ENCODE data around the gene EEF1AKMT4. TPM values are rescaled to one million over a fixed set of nuclear protein-coding genes. Genes with fewer than 3 reads are reported as not detected.
A peak's percentile ranks its signal among the peaks of the same experiment; 100 is the strongest.

Gene EEF1AKMT4
- total and polyA plus RNA-seq, 2 experiments from 2014 or later, result 4.3 to 10.6 TPM

DNA sequence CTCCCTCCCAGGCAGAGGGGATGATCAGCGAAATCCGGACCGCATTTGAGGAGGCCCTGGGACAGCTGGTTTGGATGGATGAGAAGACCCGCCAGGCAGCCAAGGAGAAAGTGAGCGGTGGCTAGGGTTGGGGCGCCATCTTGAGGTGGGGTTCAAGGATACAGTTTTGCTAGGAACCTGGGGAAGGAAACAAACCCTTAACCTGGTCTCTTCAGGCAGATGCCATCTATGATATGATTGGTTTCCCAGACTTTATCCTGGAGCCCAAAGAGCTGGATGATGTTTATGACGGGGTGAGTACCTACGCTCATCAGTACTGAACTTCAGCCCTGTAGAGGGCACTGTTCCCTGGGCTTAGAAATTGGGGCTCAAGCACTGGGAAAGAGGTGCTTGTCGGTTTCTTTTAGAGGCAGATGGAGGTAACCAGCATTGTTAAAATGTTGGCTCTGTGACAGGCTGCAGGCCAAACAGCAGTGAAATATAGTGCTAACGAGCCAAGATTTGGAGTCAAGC, 40.0 kb downstream of the EEF1AKMT4 start:
- peaks cover 29% of the 10 kb centered on the region for H3K27me3 ChIP-seq
- no peaks in the 10 kb centered on the region for H3K36me3 ChIP-seq
- TF ChIP-seq, protein P1, sequence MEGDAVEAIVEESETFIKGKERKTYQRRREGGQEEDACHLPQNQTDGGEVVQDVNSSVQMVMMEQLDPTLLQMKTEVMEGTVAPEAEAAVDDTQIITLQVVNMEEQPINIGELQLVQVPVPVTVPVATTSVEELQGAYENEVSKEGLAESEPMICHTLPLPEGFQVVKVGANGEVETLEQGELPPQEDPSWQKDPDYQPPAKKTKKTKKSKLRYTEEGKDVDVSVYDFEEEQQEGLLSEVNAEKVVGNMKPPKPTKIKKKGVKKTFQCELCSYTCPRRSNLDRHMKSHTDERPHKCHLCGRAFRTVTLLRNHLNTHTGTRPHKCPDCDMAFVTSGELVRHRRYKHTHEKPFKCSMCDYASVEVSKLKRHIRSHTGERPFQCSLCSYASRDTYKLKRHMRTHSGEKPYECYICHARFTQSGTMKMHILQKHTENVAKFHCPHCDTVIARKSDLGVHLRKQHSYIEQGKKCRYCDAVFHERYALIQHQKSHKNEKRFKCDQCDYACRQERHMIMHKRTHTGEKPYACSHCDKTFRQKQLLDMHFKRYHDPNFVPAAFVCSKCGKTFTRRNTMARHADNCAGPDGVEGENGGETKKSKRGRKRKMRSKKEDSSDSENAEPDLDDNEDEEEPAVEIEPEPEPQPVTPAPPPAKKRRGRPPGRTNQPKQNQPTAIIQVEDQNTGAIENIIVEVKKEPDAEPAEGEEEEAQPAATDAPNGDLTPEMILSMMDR (IDR thresholded peaks at IDR 0.05; ENCODE audit: low read depth, low read length), result peak; percentile 71
- H3K4me3 ChIP-seq, result no peak overlapping the region
- H3K27ac ChIP-seq, result no peak overlapping the region
- DNase-seq (ENCODE audit: low read depth in 1 of 2, low spot score in 1 of 2), result peak; percentile 53 to 65
- no peaks in the 10 kb centered on the region for H3K9me3 ChIP-seq (ENCODE audit: low read depth)
- no peaks in the 10 kb centered on the region for H3K4me1 ChIP-seq (ENCODE audit: low read depth)

GRCh38 chr3:184290331-184290730, 40.9 kb downstream of the EEF1AKMT4 start:
- Histone ChIP-seq H3K36me3 (no peaks in the 10 kb centered on the region), H3K27ac (no peak overlapping the region), H3K9me3 (ENCODE audit: low read depth) (no peaks in the 10 kb centered on the region), H3K4me1 (ENCODE audit: low read depth) (no peaks in the 10 kb centered on the region), H3K4me3 (no peak overlapping the region), H3K27me3 (peaks cover 29% of the 10 kb centered on the region)
- TF ChIP-seq, protein P1 (IDR thresholded peaks at IDR 0.05; ENCODE audit: low read depth, low read length), result no peak
- DNase-seq (ENCODE audit: low read depth in 1 of 2, low spot score in 1 of 2), result no peak

- no peak overlapping the region for H3K27ac ChIP-seq
- no peaks in the 10 kb centered on the region for H3K36me3 ChIP-seq
- H3K4me1 ChIP-seq (ENCODE audit: low read depth), result no peaks in the 10 kb centered on the region
- no peaks in the 10 kb centered on the region for H3K9me3 ChIP-seq (ENCODE audit: low read depth)
- DNase-seq (ENCODE audit: low read depth in 1 of 2, low spot score in 1 of 2), result no peak
- H3K27me3 ChIP-seq, result peaks cover 20% of the 10 kb centered on the region
- H3K4me3 ChIP-seq, result no peak overlapping the region
- TF ChIP-seq, protein P1 (IDR thresholded peaks at IDR 0.05; ENCODE audit: low read depth, low read length), result no peak
Observed at GRCh38 chr3:184291044-184291737, 41.7 kb downstream of the EEF1AKMT4 start.

- Histone ChIP-seq H3K27ac (no peak overlapping the region), H3K4me1 (ENCODE audit: low read depth) (no peaks in the 10 kb centered on the region), H3K36me3 (no peaks in the 10 kb centered on the region), H3K27me3 (peaks cover 14% of the 10 kb centered on the region), H3K9me3 (ENCODE audit: low read depth) (no peaks in the 10 kb centered on the region), H3K4me3 (no peak overlapping the region)
- TF ChIP-seq, protein P1 (IDR thresholded peaks at IDR 0.05; ENCODE audit: low read depth, low read length), result no peak
- no peak for DNase-seq (ENCODE audit: low read depth in 1 of 2, low spot score in 1 of 2)
Observed at GRCh38 chr3:184291738-184292445, 42.4 kb downstream of the EEF1AKMT4 start.

- Histone ChIP-seq H3K27me3 (no peaks in the 10 kb centered on the region), H3K27ac (no peak overlapping the region), H3K4me1 (ENCODE audit: low read depth) (peaks cover 9% of the 10 kb centered on the region), H3K9me3 (ENCODE audit: low read depth) (no peaks in the 10 kb centered on the region), H3K36me3 (peaks cover 6% of the 10 kb centered on the region), H3K4me3 (no peak overlapping the region)
- DNase-seq (ENCODE audit: low read depth in 1 of 2, low spot score in 1 of 2), result no peak
- TF ChIP-seq, protein P1 (IDR thresholded peaks at IDR 0.05; ENCODE audit: low read depth, low read length), result no peak
Observed at GRCh38 chr3:184295771-184296170, 46.3 kb downstream of the EEF1AKMT4 start.

Data from cardiac muscle cell (in vitro differentiated cells and primary cell).